ENCODE results near the gene PARVG.

DNA sequence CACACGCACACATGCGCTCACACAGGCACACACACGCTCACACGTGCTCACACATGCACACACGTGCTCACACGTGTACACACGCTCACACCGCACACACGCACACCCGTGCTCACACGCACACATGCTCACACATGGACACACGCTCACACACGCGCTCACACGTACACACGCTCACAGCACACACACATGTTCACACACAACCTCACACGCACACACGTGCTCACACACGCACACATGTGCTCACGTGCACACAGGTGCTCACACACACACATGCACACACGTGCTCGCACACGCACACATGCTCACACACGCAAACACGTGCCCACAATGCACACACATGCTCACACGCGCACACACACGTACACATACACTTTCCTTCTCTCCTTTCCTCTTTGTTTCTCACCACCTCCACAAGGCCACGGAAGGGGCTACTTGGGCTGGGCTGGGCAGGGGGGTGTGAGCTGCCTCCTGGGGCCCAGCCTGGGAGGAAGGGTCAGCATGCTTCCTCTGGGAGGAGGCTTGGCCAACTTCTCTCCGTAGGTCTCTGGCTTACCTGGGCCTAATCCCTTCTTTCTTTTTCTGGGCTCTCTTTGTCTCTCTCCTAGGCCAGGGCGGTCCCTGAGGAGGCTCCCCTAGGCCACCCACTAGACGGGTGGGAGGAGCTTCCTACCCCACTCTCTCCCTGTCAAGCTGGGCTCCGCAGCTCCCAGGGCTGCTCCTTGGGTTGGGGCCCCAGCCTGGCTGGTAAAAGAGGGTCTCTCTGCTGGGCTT is 34.5 kb upstream of the PARVG start:
- TF ChIP-seq, protein P1, sequence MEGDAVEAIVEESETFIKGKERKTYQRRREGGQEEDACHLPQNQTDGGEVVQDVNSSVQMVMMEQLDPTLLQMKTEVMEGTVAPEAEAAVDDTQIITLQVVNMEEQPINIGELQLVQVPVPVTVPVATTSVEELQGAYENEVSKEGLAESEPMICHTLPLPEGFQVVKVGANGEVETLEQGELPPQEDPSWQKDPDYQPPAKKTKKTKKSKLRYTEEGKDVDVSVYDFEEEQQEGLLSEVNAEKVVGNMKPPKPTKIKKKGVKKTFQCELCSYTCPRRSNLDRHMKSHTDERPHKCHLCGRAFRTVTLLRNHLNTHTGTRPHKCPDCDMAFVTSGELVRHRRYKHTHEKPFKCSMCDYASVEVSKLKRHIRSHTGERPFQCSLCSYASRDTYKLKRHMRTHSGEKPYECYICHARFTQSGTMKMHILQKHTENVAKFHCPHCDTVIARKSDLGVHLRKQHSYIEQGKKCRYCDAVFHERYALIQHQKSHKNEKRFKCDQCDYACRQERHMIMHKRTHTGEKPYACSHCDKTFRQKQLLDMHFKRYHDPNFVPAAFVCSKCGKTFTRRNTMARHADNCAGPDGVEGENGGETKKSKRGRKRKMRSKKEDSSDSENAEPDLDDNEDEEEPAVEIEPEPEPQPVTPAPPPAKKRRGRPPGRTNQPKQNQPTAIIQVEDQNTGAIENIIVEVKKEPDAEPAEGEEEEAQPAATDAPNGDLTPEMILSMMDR (IDR thresholded peaks at IDR 0.05): no peak
- no peak for TF ChIP-seq POLR2A (IDR thresholded peaks at IDR 0.05)

Data from uterus (tissue), 2 donors.